ENCODE measurements around the gene NFIX. TPM values are rescaled to one million over a fixed set of nuclear protein-coding genes. Genes with fewer than 3 reads are reported as not detected.

NFIX gene
- total RNA-seq, 1 experiment from 2014 or later = 144 TPM

GRCh38 chr19:13036366-13036976, 41.2 kb downstream of the NFIX start:
- H3K27me3 ChIP-seq (ENCODE audit: control insufficient read depth, insufficient read depth, low read length) = no peaks in the 10 kb centered on the region
- ChIA-PET POLR2A (interaction anchor here (0.8 kb wide), 1 partner anchor 21 kb away, joined by 3 read pairs; no protein-coding TSS in a partner anchor), CTCF (no interaction called here)
- H3K9me3 ChIP-seq (ENCODE audit: control insufficient read depth, insufficient read depth, low read depth, low read length) = no peaks in the 10 kb centered on the region
- in situ Hi-C loops (cut with HindIII; ENCODE audit: low pct_unique_long_range_greater_than_20kb, low sequenced_read_pairs) = no loop called here
- no peaks in the 10 kb centered on the region; the same call in 1 of the 2 replicates for H3K36me3 ChIP-seq (ENCODE audit: control insufficient read depth, insufficient read depth, low read length)
- ATAC-seq (0 out of 2 replicates have a peak, but pooled peaks have one; percentile 11), DNase-seq (ENCODE audit: low read depth, low spot score) (no peak)
- H3K4me3 ChIP-seq (ENCODE audit: low read depth in 2 of 2, low read length in 2 of 2) = no peak overlapping the region
- H3K27ac ChIP-seq (ENCODE audit: low read length) = peak overlapping the region; percentile 75
- no TSS peak for BruUV-seq (replicated peaks)
- intact Hi-C loops (cut with micrococcal nuclease; ENCODE audit: unreplicated experiment) = loop anchor here (10.0 kb wide), 2 partner anchors 52 to 58 kb away; no protein-coding TSS in a partner anchor
- TF ChIP-seq TCF7L2 (IDR thresholded peaks at IDR 0.05; ENCODE audit: low read depth, low read length) (no peak), POLR2AphosphoS5 (IDR thresholded peaks at IDR 0.05; ENCODE audit: low read depth, low read length) (no peak), CTCF (IDR thresholded peaks at IDR 0.05) (no peak), REST (IDR thresholded peaks at IDR 0.05; ENCODE audit: insufficient read depth in 1 of 2, low read depth in 2 of 2, low read length in 1 of 2) (no peak), SIN3A (IDR thresholded peaks at IDR 0.05; ENCODE audit: borderline replicate concordance, insufficient read depth, low read depth, low read length) (no peak)
- peaks cover 97% of the 10 kb centered on the region for H3K4me1 ChIP-seq (ENCODE audit: control insufficient read depth, insufficient read depth, low read length)

GRCh38 chr19:13037161-13037560, 41.9 kb downstream of the NFIX start:
- no peak overlapping the region for H3K4me3 ChIP-seq (ENCODE audit: low read depth in 2 of 2, low read length in 2 of 2)
- ATAC-seq = peak; percentile 37; the same call in 1 of the 2 replicates
- DNase-seq (ENCODE audit: low read depth, low spot score) = no peak
- peak overlapping the region; percentile 74 for H3K27ac ChIP-seq (ENCODE audit: low read length)
- BruUV-seq (replicated peaks) = no TSS peak
- ChIA-PET CTCF (no interaction called here), POLR2A (interaction anchor here (0.8 kb wide), 1 partner anchor 21 kb away, joined by 3 read pairs; no protein-coding TSS in a partner anchor)
- peaks cover 90% of the 10 kb centered on the region for H3K4me1 ChIP-seq (ENCODE audit: control insufficient read depth, insufficient read depth, low read length)
- intact Hi-C loops (cut with micrococcal nuclease; ENCODE audit: unreplicated experiment) (loop anchor here (10.0 kb wide), 2 partner anchors 52 to 58 kb away; no protein-coding TSS in a partner anchor), in situ Hi-C loops (cut with HindIII; ENCODE audit: low pct_unique_long_range_greater_than_20kb, low sequenced_read_pairs) (no loop called here)
- no peaks in the 10 kb centered on the region for H3K9me3 ChIP-seq (ENCODE audit: control insufficient read depth, insufficient read depth, low read depth, low read length)
- H3K36me3 ChIP-seq (ENCODE audit: control insufficient read depth, insufficient read depth, low read length) = no peaks in the 10 kb centered on the region; the same call in 1 of the 2 replicates
- no peaks in the 10 kb centered on the region for H3K27me3 ChIP-seq (ENCODE audit: control insufficient read depth, insufficient read depth, low read length)
- no peak for TF ChIP-seq TCF7L2 (IDR thresholded peaks at IDR 0.05; ENCODE audit: low read depth, low read length)
- TF ChIP-seq POLR2AphosphoS5 (IDR thresholded peaks at IDR 0.05; ENCODE audit: low read depth, low read length) = no peak
- TF ChIP-seq CTCF (IDR thresholded peaks at IDR 0.05) = no peak
- no peak for TF ChIP-seq REST (IDR thresholded peaks at IDR 0.05; ENCODE audit: insufficient read depth in 1 of 2, low read depth in 2 of 2, low read length in 1 of 2)
- no peak for TF ChIP-seq SIN3A (IDR thresholded peaks at IDR 0.05; ENCODE audit: borderline replicate concordance, insufficient read depth, low read depth, low read length)

Measured in Panc1 (cell line).